Measurements from ENCODE around the gene UBE2I.
"Not testable (repeated sequence)": the region's sequence is repeated elsewhere in the genome, so short reads cannot be mapped to it uniquely, and the experiment has no call there.

The UBE2I gene

DNA sequence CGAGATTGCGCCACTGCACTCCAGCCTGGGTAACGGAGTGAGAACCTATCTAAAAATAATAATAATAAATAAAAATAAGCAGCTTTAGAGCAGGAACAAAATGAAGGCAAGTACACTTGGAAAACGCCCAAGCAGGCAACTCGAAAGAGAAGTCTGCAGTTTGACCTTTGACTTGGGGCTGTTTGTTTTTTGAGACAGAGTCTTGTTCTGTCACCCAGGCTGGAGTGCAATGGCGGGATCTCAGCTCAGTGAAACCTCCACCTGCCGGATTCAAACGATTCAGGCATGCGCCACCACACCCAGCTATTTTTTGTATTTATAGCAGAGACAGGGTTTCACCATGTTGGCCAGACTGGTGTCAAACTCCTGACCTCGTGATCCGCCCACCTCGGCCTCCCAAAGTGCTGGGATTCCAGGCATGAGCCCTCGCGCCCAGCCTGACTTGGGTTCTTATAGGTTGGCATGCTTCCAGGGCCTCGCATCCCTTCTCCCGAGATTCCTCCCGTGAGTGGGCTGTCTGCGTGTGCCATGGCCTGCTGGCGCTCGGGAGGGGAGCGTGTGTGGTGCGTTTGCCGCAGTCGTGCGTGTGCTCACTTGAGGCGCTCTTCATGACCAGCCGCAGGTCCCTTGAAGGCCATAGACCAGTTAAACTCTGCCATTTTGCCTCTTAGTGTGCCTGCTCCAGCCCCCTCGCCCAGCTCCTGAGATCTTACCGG, 18.4 kb upstream of the UBE2I start:
- FAIRE-seq: no peak
- DNase-seq (ENCODE audit: extremely low spot score, insufficient read length, low read depth): no peak

DNA sequence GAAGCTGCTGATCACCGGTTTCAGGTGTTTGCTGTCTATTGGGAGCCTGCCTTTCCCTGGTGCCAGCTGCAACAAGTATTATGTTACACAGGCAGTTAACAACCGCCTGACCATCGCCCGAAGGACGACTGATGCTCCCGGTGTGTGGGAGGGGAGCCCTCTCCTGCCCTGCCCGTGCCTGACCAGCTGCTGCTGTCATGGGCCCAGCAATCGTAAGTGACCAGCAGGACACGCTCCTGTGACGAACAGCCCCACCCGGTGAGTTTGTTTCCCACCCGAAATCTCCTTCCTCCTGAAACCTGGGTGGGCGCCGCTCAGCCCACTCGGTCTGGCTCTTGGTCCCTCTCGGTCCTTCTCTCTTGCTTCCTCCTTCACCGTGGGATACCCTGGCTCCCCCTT, 17.9 kb upstream of the UBE2I start:
- FAIRE-seq (no peak), DNase-seq (ENCODE audit: extremely low spot score, insufficient read length, low read depth) (no peak)

DNA sequence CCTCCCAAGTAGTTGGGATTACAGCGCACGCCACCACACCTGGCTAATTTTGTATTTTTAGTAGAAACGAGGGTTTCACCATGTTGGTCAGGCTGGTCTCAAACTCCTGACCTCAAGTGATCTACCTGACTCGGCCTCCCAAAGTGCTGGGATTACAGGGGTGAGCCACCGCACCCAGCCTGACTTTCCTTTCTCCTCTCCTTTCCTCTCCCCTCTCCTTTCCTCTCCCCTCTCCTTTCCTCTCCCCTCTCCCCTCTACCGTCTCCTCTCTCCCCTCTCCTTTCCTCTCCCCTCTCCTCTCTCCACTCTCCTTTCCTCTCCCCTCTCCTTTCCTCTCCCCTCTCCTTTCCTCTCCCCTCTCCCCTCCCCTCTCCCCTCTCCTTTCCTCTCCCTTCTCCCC, 17.2 kb upstream of the UBE2I start:
- not testable (repeated sequence) for FAIRE-seq; DNase-seq (ENCODE audit: extremely low spot score, insufficient read length, low read depth)

DNA sequence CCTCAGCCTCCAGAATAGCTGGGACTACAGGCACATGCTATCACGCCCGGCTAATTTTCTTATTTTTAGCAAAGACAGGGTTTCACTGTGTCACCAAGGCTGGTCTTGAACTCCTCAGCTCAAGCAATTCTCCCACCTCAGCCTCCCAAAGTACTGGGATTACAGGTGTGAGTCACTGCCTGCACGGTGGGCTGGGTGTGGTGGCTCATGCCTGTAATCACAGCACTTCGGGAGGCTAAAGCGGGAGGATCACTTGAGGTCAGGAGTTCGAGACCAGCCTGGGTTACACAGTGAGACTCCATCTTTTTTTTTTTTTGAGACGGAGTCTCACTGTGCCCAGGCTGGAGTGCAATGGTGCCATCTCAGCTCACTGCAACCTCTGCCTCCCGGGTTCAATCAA, 16.6 kb upstream of the UBE2I start:
- not testable (repeated sequence) for FAIRE-seq; DNase-seq (ENCODE audit: extremely low spot score, insufficient read length, low read depth)

DNA sequence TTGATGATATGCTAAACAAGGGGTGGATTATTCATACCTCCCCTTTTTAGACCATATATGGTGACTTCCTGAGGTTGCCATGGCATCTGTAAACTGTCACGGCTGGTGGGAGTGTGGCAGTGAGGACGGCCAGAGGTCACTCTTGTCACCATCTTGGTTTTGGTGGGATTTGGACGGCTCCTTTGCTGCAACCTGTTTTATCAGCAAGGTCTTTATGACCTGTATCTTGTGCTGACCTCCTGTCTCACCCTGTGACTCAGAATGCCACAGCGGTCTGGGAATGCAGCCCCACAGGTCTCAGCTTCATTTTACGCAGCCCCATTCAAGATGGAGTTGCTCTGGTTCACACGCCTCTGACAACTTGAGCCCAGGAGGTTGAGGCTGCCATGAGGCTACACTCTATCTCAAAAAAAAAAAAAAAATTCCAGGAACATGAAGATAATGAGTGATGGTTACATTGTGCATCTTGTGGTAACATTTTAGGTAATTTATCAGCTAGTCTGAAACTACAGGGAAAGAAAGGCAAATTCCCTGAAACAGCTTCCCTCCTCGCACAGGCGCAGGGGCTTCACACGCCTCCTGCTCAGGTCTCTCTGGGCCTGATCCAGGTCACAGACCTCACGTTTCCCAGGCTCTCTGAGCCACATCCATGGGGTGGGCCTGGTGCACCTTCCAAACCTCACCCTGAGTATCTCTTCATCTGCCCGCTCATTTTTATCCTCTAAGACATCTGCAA, 15.3 kb upstream of the UBE2I start:
- no peak for FAIRE-seq
- DNase-seq (ENCODE audit: extremely low spot score, insufficient read length, low read depth): no peak

DNA sequence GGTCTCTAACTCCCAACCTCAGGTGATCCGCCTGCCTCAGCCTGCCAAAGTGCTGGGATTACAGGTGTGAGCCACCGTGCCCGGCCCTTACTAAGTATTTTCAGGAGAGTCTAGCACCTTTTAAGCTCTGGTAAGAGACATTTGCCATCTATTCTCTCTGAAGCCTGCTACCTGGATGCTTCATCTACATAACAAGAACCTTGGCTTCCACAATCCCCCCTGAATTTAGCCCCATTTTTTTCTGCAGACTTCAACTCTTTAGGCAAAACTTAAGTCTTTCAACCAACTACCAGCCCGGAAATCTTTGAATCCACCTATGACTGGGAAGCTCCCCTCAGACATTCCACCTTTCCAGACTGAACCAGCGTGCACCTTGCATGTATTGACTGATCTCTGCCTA, 14.0 kb upstream of the UBE2I start:
- DNase-seq (ENCODE audit: extremely low spot score, insufficient read length, low read depth) (no peak), FAIRE-seq (no peak)

DNA sequence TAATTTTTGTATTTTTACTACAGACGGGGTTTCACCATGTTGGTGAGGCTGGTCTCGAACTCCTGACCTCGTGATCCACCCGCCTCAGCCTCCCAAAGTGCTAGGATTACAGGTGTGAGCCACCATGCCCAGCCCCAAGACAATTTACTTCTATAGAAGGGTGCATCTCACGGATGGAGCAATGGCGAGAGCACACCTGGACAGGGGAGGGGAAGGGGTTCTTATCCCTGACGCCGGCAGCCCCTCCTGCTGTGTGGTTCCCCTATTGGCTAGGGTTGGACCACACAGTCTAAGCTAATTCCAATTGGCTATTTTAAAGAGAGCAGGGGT, 12.8 kb upstream of the UBE2I start:
- not testable (repeated sequence) for DNase-seq (ENCODE audit: extremely low spot score, insufficient read length, low read depth)

DNA sequence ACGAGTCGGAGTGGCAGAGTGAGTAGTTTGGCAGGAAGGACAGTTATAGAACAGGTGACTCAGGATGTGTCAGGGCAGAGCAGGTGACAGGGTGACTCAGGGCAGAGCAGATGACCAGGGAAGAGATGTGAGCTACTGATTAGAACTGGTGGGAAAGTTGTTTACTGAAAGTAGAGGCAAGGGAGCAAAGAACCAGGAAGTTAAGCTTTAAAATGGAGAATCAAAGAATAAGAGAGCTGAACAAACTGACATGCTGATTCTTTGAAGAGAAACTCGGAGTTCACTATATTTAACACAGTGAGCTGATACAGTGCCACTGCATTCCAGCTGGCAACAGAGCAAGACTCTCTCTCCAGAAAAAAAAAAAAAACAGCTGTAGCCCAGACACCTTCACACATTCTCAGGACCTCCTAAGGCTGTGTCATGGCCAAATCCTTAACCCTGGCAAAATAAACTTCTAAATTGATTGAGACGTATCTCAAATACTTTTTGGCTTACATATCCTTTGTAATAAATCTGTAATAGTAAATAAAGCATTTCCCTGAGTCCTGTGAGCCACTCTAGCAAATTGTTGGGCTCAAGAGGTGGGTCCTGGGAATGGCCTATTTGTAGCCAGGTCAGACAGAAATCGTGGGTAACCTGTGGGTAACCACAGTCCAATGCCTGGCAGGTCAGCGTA, 12.3 kb upstream of the UBE2I start:
- no peak for FAIRE-seq

More for the DNA sequence above, 12.8 kb upstream of the UBE2I start:
- FAIRE-seq: not testable (repeated sequence)

DNA sequence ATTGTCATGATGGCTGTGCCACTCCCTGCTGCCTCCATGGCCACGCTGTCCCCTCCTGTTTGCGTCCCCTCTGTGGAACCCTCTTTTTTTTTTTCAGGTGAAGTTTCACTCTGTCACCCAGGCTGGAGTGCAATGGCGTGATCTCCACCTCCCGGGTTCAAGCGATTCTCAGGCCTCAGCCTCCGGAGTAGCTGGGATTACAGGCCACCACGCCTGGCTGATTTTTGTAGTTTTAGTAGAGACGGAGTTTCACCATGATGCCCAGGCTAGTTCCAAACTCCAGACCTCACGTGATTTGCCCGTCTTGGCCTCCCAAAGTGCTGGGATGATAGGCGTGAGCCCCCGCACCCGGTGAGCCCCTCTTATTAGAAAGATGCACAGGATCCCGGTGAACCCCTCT, 11.0 kb upstream of the UBE2I start:
- FAIRE-seq: no peak
- no peak for DNase-seq (ENCODE audit: extremely low spot score, insufficient read length, low read depth)

More for the DNA sequence above, 12.3 kb upstream of the UBE2I start:
- DNase-seq (ENCODE audit: extremely low spot score, insufficient read length, low read depth): no peak

DNA sequence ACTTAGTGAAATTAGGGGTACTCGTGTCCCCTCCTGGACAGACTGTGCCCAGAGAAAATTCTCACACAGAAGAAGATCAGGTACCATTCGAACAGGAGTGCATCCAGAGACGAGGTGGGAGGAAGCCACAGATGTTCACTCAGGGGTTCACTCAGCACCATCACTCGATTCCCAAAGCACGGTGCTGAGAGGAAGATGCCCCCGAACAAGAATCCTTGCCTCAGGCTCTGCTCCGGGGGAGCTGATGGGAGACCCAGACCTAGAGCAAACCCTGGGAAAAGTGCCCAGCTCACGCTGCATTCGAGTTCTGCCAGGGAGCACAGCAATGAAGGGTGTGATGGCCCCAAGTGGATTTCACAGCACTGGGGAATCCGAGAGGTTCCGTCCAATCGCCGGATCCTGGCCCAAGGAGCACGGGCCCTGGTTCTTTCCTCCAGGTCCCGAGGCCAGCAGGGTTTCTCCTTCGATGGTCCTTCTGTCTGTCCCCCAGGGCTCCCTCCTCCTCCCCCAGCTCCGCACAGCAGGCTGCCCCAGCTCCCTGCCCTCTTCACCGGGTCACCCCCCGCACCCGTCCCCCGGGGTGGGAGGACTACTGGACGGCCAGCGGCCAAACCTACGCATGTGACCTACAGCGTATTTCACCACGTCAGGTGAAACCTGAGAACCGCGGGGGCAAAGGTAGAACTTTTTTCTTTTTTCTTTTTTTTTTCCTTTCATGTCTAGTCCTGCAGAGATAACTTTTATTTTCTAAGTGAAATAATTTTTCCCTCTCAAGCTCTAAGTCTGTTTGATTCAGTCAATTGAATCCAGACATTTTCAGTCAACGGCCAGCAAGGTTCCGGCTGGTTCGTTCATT, 10.2 kb upstream of the UBE2I start:
- FAIRE-seq (no peak), DNase-seq (ENCODE audit: extremely low spot score, insufficient read length, low read depth) (no peak)

DNA sequence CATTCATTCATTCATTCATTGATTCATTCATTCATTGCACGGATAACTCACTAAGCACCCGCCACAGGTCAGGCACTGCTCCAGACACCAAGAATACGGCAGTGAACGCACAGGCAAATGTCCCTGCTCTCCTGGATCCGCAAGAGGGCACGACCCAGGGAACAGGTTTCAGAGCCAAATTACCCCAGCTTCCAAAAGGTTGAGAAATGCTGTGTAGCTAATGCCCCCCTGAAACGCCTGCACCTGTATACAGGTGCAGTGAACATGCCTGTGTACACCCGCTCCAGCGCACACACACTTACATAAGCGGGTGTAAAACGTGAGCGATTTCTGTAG, 9.6 kb upstream of the UBE2I start:
- DNase-seq (ENCODE audit: extremely low spot score, insufficient read length, low read depth): no peak
- FAIRE-seq: no peak

DNA sequence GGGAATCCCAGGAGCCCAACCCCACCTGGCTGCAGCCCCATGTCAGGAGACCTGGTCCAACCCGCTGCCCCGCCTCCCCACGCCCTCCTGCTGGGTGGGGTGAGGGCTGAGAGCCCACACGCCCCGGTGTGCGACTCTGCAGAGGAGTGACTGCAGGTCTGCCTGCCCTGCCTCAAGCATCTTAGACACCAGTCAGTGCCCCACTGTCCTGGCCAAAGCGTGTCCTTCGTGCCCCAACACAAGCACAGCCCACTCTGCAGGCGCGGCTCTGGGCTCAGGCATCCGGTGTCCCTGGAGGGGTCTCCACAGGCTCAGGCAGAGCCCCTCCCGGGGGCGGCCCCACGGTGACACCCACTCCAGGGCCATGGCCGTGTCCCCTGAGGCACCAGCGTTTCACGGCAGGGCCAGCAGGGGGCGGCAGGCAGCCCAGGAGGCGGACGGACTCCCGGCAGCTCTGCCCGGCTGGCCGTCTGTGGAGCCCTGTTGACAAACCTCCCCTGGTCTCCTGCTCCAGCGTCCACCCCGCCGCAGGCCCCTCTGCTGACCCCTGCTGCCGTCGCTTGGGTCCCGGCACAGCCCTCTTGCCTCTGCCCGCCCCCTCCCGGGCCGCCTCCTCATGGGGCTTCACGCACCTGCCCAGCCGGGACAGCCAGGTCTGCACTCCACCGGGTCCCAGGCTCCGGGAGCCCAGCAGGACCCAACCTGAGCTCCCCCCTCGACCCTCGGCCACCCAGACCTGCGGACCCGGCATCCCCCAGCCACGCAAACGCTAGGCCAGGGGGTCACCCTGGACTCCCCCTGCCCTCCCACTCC, 8.6 kb upstream of the UBE2I start:
- no peak for FAIRE-seq
- no peak for DNase-seq (ENCODE audit: extremely low spot score, insufficient read length, low read depth)

DNA sequence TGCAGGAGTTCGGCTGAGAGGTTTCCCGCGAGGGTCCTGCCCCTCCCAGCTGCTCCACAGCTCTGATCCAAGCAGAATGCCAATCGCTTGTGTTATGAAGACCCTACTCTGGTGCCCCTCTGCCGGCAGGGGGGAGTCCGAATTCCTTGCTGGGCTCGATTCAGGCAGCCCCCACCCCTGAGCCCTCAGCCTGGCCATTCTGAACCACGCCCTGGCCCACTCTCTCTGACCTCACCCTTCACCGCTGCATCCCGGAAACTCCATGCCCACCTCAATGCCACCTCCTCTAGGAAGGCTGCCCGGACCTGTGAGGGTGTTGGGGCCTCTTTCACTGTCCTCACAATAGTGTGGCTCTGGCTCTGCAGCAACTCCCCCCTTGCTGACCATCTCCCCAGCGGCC, 7.9 kb upstream of the UBE2I start:
- no peak for FAIRE-seq

DNA sequence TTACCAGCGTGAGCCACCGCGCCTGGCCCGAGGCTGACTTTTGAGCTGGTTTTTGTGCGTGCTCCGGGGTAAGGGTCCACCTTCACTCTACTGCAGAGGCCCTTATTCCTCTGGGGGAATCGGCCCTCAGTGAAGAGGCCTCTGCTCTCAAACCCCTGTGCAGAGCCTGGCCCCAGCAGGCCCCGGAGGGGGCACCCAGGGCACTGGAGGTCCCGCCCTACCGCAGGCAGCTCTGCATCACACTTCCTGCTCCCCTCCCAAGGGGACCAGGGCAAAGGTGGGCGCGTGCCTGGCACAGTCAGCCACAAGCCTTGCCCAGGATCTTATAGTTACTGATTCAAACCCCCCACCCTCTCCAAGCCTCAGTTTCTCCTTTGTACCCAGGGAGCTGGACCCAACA, 3.6 kb upstream of the UBE2I start:
- DNase-seq (ENCODE audit: extremely low spot score, insufficient read length, low read depth) (no peak), FAIRE-seq (no peak)

More for the DNA sequence above, 7.9 kb upstream of the UBE2I start:
- DNase-seq (ENCODE audit: extremely low spot score, insufficient read length, low read depth): no peak

DNA sequence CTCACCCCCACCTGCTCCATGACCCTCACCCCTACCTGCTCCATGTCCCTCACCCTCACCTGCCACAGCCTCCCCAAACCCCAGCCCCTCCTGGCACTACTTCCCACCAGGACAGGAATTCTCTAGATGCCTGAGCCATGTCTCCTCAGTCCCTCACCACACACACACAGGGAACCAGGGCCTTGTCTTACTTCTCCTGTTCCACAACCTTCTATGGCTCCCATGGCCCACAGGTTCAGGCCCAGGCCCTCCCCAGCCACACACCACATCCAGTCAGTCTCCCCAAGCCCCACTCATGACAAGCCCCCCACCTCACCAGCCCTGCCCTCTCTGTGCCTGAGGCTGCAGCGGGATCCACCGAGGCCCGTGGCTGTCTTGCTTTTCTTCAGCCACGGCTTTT, 3.1 kb upstream of the UBE2I start:
- FAIRE-seq (no peak), DNase-seq (ENCODE audit: extremely low spot score, insufficient read length, low read depth) (no peak)

DNA sequence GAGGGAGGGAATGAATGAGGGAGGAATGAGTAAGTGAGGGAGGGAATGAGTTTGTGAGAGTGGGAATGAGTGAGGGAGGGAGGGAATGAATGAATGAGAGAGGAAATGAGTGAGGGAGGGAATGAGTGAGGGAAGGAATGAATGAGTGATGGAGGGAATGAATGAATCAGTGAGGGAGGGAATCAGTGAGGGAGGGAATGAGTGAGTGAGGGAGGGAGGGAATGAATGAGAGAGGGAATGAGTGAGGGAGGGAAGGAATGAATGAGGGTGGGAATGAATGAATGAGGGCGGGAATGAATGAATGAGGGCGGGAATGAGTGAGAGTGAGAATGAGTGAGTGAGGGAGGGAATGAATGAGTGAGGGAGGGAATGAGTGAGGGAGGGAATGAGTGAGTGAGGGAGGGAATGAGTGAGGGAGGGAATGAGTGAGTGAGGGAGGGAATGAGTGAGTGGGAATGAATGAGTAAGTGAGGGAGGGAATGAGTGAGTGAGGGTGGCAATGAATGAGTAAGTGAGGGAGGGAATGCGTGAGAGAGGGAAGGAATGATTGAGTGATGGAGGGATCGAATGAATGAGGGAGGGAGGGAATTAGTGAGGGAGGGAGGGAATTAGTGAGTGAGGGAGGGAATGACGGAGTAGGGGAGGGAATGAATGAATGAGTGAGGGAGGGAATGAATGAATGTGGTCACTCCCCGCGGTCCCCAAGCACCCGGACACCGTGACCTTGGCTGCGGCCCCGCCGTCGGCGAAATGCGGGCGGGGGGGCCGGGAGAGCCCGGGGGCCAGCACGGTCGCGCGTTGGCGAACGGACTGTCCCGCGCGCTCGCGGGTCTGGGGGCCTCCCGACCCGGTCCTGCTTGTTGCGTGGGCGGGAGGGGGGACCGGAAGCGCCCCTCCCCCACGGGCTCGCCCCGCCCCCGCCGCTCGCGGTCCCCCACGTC, 1.1 kb upstream of the UBE2I start:
- no peak for DNase-seq (ENCODE audit: extremely low spot score, insufficient read length, low read depth)
- peak; percentile 15 for FAIRE-seq

DNA sequence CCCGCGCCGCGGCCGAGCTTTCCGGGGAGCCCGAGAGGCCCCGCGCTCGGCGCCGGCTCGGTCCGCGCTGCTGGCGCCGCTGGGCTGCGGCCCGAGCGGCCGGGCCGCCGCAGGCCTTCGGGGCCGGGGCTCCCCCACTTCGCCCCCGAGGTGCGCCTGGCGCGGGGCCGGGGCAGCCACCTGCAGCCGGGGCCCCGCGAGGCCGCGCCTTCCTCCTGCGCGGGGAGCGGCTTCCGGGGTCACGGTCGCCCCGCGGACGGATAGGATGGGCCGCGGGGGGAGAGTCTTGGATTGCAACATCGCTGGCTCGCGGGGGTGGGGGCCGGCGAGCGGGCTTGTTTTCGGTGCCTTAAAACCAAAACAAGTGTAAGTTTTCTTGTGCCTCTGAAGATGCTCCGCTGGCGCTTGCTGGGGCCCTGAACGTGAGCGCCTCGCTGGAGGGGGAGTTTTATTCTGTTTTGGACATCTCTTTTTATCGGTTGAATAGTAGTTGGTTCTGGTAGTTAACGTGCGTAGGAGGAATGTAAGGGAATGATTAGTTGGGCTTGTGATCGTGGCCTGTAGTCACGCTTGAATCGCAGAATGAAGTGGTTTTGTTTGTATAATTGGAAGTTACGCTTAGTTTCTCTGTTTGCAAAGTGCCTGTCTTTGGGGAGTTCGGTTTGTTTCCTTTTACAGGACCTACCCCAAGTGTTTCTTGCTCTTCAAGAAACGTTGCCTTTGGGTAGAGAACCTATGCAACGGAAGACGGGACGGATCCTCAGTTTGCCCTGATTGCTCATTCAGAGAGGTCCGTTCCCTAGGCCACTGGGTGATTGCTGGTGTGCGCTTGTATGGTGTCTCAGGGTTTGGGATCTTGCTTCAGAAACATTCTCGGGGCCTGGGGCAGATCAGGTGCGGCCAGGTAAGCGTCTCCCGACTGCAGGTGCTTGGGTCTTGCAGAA, 724 bp downstream of the UBE2I start:
- FAIRE-seq: no peak
- no peak for DNase-seq (ENCODE audit: extremely low spot score, insufficient read length, low read depth)

DNA sequence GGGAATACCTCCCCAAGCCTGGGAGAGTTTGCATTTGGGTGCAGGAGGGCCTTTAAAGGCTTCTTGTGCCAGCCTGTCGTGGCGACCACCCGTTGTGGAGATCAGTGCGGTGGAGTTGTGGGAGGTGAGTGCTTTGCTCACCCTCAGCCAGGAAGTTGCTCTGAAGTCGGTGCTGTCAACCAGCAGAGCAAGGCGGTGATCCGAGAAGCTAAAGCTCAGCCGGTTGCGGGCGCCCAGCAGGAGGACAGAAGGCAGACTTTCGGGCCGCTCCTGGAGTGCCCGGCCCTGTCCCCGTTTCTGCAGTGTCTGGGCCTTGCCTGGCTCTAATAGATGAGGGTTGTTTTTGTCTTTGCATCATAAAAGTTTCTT, 1.4 kb downstream of the UBE2I start:
- no peak for DNase-seq (ENCODE audit: extremely low spot score, insufficient read length, low read depth)
- peak; percentile 73 for FAIRE-seq
